ENCODE results near the gene EEA1.

DNA sequence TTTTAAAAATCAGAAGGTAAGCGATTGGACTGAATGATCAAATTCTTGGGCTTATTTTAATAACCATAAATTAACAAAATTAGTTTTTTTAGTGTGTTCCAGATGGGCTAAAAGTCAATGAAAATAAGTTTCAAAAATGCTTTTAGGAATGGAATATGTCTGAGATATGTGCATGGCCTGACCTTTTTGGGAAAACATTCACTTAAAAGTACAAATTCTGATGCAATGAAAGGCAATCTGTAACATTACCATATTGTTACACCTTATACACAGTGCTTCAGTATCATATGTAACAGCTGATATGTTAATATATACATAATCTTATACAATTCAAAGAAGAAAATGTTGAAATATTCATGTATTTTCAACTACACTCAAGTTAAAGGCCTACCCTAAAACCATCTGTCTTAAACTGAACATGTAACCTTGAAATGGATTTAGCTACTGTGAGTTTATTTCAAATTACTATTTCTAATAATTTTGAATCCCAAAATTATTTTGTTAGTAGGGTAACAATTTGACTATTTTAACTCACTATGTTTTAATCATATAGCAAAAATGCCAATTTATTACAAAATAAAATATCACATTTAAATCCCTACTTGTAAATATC, 84.8 kb downstream of the EEA1 start:
- TF ChIP-seq POLR2A (IDR thresholded peaks at IDR 0.05), result no peak
- no peak for TF ChIP-seq POLR2AphosphoS5 (IDR thresholded peaks at IDR 0.05; ENCODE audit: insufficient read depth in 1 of 2, low read depth in 1 of 2)

Measured in vagina (tissue), 2 donors.